NCI-H345 treated with DMSO at 0.1 percent for 48 hours (cell line): ENCODE data around the gene C6orf118.

Experiments
- DNase-seq: peaks from one replicate; lab custom pipeline; 2025; ENCODE audit not compliant: unreplicated experiment; lab: John Stamatoyannopoulos, UW

C6orf118 gene

DNA sequence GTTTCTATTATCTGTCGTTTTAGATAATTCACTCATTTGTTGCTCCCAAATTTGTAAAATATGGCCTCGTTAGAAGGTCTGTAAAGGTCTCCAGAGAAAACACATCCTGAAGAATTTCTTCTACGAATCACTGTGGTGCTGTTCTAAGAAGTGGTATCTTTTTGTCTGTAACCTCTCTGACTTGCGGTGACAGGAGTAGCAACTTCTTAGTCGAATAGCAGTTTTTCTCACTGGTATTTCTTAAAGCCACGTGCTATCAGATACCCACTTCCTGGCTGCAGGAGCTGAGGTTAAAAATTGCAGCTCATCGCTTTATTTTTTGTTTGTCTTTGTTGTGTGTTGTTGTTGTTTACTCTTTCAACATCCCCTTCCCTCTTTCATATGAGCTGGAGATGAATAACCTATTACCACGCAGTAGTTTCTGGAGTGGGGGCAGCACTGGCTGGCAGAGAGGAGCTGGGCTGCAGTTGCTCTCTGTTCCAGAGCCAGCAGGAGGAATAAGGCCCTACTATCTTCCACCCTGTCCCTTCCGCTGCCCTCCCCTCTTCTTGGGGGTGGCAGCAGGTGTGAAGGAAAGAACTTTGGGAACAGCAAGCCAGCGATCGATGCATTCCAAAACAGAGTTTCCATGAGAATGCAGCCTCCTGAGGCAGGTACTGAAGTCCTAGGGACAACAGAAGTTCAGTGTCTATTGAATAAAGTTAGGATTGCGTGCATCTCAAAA, 64.7 kb downstream of the C6orf118 start:
- no peak for DNase-seq

DNA sequence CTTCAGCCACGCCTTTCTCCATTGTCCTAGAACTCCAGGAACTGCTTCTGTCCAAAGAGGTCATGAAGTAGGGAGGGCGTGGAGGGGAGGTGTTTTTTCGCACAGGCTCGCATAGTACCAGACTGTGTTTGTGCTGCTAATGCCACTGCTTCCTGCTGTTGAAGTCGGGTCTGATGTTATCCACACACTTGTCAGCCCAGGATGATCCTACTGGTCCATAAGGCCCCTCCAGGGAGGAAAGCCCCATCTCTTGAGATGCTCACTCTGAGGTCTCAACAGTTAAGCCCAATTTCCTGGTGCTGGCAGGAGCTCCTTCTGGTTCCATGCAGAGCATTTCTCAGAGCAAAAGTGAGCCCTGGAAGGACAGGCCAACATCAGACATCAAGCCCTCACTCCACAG, 65.6 kb downstream of the C6orf118 start:
- no peak for DNase-seq

DNA sequence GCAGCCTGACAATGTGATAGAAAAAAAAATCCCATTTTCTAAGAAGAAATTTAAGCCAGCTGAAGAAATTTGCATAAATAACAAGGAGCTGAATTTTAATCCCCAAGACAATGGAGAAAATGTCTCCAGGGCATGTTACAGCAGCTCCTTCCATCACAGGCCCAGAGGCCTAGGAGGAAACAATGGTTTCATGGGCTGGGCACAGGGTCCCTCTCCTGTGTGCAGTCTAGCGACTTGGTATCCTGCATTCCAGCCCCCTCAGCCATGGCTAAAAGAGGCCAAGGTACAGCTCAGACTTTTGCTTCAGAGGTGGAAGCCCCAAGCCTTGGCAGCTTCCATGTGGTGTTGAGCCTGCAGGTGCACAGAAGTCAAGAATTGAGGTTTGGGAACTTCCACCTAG, 73.1 kb downstream of the C6orf118 start:
- DNase-seq = no peak

DNA sequence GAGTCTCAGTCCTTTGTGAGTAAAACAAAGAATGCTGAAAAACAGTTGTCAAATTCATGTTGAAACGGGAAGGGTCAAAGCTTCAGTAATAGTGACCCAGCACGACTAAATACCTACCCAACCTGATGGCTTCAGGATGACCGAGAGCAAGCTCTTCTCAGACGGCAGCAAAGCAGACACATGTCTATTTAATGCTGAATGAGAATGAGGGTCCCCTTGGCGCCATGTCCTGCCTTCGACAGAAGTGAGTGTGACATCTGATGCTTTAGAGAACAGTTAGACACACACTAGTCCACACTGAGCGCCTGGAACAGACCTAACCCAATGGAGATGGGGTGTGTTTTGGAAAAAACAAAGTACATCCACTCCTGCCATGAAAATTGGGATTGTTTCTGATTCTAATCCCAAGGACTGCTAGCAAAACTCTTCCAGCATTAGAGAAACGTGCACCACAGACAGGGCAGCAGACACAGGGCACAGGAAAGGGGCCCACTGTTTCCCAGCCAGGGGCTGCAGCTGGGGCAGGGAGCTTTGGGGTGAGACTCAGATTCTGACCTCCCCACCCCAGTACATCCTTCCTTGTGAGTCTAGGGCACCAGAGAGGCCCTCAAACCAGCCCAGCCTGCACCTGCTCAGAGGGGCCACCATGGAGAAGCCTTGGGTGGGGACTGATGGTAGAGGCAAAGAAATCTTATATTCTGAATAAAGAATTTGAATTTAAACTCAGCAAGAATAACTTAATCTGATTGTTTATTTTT, 76.5 kb downstream of the C6orf118 start:
- no peak for DNase-seq

DNA sequence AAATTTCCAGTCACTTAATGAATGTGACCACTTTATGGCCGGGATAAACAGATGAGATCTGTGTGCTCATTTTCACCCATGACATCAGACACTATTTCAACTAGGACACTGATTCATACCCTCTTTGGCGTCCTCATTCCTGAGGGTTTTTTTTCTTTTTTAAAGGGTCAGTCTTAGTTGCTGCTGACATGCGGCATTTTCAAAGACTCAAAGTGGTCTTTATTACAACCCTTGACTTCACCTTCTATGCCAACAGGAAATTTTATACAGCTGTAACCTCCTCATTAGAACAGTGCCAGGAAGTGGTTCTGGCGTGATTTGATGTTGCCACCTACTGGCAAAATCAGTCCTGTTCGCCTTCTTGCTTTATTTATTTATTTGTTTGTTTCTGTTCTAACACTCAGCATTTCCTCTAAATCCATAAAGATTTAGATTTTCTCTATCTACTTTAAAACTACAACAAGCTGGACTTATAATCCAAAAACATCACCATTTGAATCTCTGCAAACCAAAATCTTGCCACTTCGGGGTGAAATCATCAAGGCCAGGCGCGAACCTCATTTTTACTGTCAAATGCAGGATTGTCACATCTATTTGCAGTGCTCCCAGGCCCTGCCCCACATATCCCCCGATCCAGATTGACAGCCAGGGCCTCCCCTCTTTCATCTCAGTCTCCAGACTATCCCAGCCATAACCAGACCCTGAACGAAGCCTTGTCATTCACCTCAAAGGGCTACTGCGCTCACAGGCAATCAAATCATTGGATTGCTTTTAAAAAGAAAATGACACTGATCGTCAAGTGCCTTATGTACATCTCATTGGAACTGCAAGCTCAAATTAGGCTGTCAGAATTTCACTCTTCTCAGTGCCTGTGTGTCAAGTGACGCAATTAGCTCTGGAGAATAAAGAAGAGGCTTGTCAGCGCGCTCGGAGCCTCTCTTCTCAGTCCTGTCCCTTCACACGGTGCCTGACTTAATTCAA, 77.5 kb downstream of the C6orf118 start:
- no peak for DNase-seq

DNA sequence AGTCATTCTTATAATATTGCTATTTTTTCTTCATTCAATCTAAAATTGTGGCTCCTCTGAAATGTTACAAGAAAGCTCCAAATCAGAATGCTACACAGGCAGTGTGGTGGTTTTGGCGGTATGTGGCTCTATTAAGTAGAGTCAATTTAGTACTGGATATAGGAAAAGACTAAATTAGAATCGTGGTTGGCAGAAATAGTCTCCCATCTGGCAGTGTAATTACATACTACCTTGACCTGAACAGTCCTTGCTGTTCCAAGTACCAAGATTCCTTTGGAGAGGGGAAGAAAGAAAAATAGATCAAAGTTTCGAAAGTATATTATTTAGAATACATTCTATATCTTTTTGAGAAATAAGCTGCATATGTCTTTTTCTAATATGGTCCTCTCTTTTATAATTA, 78.2 kb downstream of the C6orf118 start:
- no peak for DNase-seq
